ENCODE measurements around the gene SLC25A25. TPM values are rescaled to one million over a fixed set of nuclear protein-coding genes. Genes with fewer than 3 reads are reported as not detected.

SLC25A25 gene
- total RNA-seq, result 49.7 and 55.6 TPM in 2 replicates

DNA sequence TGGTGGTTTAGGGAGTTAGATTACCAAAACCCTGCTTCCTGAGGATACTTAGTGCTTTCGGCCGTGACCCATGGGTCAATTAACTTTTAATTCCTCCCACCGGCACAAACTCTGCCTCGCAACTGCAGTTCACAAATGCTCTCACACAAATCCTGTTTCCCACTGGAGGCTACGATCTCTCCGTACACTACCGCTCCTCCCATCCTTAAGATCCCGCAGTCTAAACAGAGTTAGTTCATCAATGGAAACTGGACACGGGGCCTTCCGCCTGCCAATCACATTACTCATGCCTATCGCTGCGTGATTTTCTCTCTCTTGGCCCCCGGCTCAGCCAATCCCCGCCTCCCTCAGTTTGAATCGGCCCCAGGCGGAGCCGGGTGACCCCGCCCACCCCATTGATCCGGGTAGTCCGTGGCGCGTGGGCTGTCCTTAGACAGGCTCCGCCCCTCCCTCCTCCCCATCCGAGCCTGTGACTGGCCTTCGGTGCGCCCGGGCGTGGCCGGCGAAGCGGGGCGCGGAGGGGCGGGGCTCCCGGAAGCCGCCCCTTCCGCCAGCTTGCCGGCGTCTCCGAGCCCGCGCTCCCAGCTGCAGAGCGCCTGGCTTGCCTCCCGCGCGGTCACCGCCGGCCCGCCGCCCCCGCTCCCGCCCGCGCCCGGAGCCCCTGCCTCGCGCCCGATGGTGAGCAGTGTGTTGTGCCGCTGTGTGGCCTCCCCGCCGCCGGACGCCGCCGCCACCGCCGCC, at the start of gene SLC25A25:
Gene SLC25A25 (plus strand): TSS at position 588 of the 741 bp plus-strand sequence. CDS start 88 bp downstream, at position 676.

DNA sequence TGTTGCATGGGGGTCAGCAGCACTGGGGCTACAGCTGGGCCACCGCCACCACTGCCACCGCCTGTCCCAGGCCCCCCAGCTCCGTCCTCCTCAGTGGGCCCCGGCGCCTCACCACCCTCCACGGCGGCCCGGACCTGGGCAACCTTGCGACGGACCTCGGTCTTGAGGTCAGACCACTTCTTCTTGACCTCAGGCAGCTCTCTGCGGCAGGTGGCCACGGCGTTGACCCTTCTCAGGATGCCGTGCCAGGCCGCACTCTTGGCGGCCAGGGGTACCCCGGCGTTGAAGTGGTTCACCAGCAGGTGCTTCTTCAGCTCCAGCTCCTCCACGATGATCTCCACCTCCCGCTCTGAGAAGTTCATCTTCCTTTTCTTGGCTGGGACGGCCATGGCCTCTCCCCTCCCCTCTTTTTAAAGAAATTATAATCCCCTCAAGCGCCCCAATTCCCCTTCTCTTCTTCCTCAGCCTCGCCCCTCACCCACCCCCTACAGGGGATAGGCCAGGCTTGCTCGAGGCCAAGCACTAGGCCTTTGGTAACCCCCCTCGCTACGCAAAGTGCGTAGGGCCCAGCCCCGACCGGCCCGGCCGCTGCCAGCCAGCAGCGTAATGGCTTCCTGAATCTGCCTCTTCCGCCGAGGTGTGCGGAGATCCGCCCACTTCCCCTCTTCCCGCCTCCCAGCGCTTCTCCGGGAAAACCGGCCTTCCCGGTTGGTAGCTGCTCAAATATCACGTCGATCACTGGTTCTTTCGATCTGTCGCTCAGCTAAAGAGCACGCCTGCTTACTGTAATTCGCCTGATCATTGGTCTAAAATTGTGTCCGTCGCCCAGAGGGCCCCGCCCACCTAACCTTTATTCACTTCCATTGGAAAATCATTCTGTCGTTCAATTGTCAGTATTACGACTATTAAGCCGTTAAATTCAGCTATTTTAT, 1.1 kb upstream of the SLC25A25 start, which contains the start of gene NAIF1:
Gene NAIF1 (minus strand): TSS at position 608 of the 932 bp plus-strand sequence. CDS start 219 bp downstream, at position 389.

DNA sequence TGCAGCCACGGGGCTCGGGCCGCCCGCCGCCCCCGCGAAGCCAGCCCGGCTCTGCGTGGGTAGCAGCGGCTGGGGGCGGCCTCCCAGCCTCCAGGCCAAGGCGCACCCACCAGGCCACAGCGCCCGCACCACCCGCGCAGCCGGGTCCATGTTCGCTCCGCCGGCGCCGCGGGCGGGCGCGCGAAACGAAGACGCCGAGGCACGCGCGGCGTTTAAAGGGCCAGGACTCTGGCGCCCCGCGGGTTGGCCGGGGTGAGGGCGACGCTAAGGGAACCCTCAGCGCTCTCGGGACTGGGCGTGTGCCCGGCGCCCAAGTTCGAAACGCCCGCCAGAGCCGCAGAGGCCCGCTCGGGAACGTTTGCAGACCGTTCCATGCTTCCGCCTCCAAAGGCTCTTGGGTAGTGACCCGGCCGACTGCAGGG, 59.5 kb downstream of the SLC25A25 start, which contains the start of gene PTGES2:
Gene PTGES2 (minus strand): TSS at position 162 of the 422 bp plus-strand sequence. CDS start 12 bp downstream, at position 150.

GRCh38 chr9:128149001-128149701, 81.1 kb downstream of the SLC25A25 start, which contains the start of gene LCN2:
TSS of gene LCN2 (plus strand) at chr9:128149453. CDS start at chr9:128149526, 73 bp downstream.

Other genes with a start within 250 kb of the SLC25A25 start
- 5.8 and 7.1 TPM in 2 replicates for gene ENG, start 213.6 kb upstream of the SLC25A25 start, total RNA-seq
- gene AK1, start 190.6 kb upstream of the SLC25A25 start, total RNA-seq, result 15.1 and 15.2 TPM in 2 replicates
- gene ST6GALNAC6, start 168.6 kb upstream of the SLC25A25 start, total RNA-seq, result 26.1 and 29.6 TPM in 2 replicates
- 19.5 and 21.9 TPM in 2 replicates for gene ST6GALNAC4, start 151.2 kb upstream of the SLC25A25 start, total RNA-seq
- 1.2 and 3.1 TPM in 2 replicates for gene PIP5KL1, start 137.5 kb upstream of the SLC25A25 start, total RNA-seq
- 13.0 and 14.3 TPM in 2 replicates for gene DPM2, start 130.4 kb upstream of the SLC25A25 start, total RNA-seq
- gene EEIG1, start 87.2 kb upstream of the SLC25A25 start, total RNA-seq, result 10.2 and 15.0 TPM in 2 replicates
- gene NAIF1, start 912 bp upstream of the SLC25A25 start, total RNA-seq, result 10.5 and 11.1 TPM in 2 replicates
- gene PTGES2, start 59.5 kb downstream of the SLC25A25 start, total RNA-seq, result 55.0 and 82.1 TPM in 2 replicates
- not detected in 2 replicates for gene LCN2, start 81.2 kb downstream of the SLC25A25 start, total RNA-seq
- gene BBLN, start 92.0 kb downstream of the SLC25A25 start, total RNA-seq, result 23.0 and 35.4 TPM in 2 replicates
- gene CIZ1, start 123.3 kb downstream of the SLC25A25 start, total RNA-seq, result 25.3 and 25.5 TPM in 2 replicates
- gene DNM1, start 135.1 kb downstream of the SLC25A25 start, total RNA-seq, result 19.5 and 20.7 TPM in 2 replicates
- 127 and 163 TPM in 2 replicates for gene GOLGA2, start 207.8 kb downstream of the SLC25A25 start, total RNA-seq
- 30.2 and 31.2 TPM in 2 replicates for gene SWI5, start 208.0 kb downstream of the SLC25A25 start, total RNA-seq

All from uterine smooth muscle cell (primary cell).